ENCODE data around the gene ST3GAL6.

GRCh38 chr3:98772022-98772421 lies 8.9 kb downstream of the ST3GAL6 start:
- TF ChIP-seq CTCF (conservative IDR thresholded peaks at IDR 0.05; ENCODE audit: low read depth, low read length) (no peak), POLR2A (IDR thresholded peaks at IDR 0.05; ENCODE audit: low read depth, low read length) (no peak), MXI1 (IDR thresholded peaks at IDR 0.05; ENCODE audit: borderline replicate concordance, low read depth, low read length) (no peak), RAD21 (IDR thresholded peaks at IDR 0.05; ENCODE audit: low read length) (no peak), USF2 (IDR thresholded peaks at IDR 0.05; ENCODE audit: low read depth, low read length) (no peak), CHD1 (IDR thresholded peaks at IDR 0.05; ENCODE audit: low read depth, low read length) (no peak), MAZ (IDR thresholded peaks at IDR 0.05; ENCODE audit: borderline replicate concordance, low read depth, low read length) (no peak), ELK1 (IDR thresholded peaks at IDR 0.05; ENCODE audit: borderline replicate concordance, low read depth, low read length) (no peak), FOS (IDR thresholded peaks at IDR 0.05; ENCODE audit: low read depth, low read length) (no peak), NFE2L2 (IDR thresholded peaks at IDR 0.05; ENCODE audit: low read depth, low read length) (no peak), CEBPB (IDR thresholded peaks at IDR 0.05; ENCODE audit: low read depth, low read length) (no peak), RFX5 (IDR thresholded peaks at IDR 0.05; ENCODE audit: low read depth, low read length) (no peak), RCOR1 (IDR thresholded peaks at IDR 0.05; ENCODE audit: insufficient replicate concordance, low read length) (no peak), SMC3 (IDR thresholded peaks at IDR 0.05; ENCODE audit: low read depth, low read length) (no peak)

Measured in IMR-90 (cell line).